Body of pancreas (tissue), 4 donors: ENCODE results near the gene GCC2. TPM values are rescaled to one million over a fixed set of nuclear protein-coding genes. Genes with fewer than 3 reads are reported as not detected.

ENCODE experiments used
- ATAC-seq: fragments of 150-250 bp; one replicate; pipeline ENCODE4 v1.9.1; 2016
- DNase-seq, 4 donors: peaks; one replicate each; pipeline ENCODE4 v3.0.0-alpha.2; 2019
- H3K27ac ChIP-seq, 4 donors: fragments of 200-600 bp; sonication (generic); 1 replicate in 3 of 4; 2 replicates in 1 of 4; pipeline versions ENCODE4 v1.5.1 to v1.6.1; 2016 to 2019; ENCODE audit warnings: mild to moderate bottlenecking in 1 of 4, mixed read lengths in 1 of 4, moderate library complexity in 1 of 4
- H3K27me3 ChIP-seq, 2 donors: fragments of 200-600 bp; sonication (generic); one replicate each; pipeline ENCODE4 v1.6.0; 2016; ENCODE audit warnings: mild to moderate bottlenecking in 1 of 2
- H3K36me3 ChIP-seq, 2 donors: fragments of 200-600 bp; sonication (generic); replicated peaks in 1 of 2; 2 replicates each; pipeline ENCODE4 v1.5.1; 2016; ENCODE audit warnings: low read depth in 2 of 2; ENCODE audit not compliant: insufficient read depth in 1 of 2
- H3K4me1 ChIP-seq: fragments of 200-600 bp; sonication (generic); one replicate; pipeline ENCODE4 v1.6.0; 2016
- H3K4me3 ChIP-seq, 2 donors: fragments of 200-600 bp; sonication (generic); 1 replicate in 1 of 2; 2 replicates in 1 of 2; pipeline ENCODE4 v1.5.1; 2016 to 2019
- H3K9me3 ChIP-seq, 3 donors: fragments of 200-600 bp; sonication (generic); 1 replicate in 2 of 3; 2 replicates in 1 of 3; pipeline ENCODE4 v1.5.1; 2016
- CTCF ChIP-seq, 7 experiments: fragments of 450-650 bp in 4 of 7; fragments of 200-600 bp in 3 of 7; sonication (generic) in 3 of 7; IDR thresholded peaks; one replicate each; pipeline ENCODE4 v1.5.1; 2016 to 2019; ENCODE audit warnings: antibody characterized with exemption in 7 of 7
- POLR2A ChIP-seq, 3 donors: fragments of 450-650 bp; IDR thresholded peaks; one replicate each; pipeline ENCODE4 v1.6.1; 2016; ENCODE audit warnings: antibody characterized with exemption in 3 of 3, mild to moderate bottlenecking in 2 of 3
- WGBS, 2 donors: methylation state at CpG; one replicate each; pipeline ENCODE4 v1.1.5; 2017; 5-methylcytosine and 5-hydroxymethylcytosine counted together
- intact Hi-C: fragments of 100-400 bp; cut with DNase I; formaldehyde crosslinking; loops from one replicate; pipeline ENCODE4 v1.15.1; 2023
- total RNA-seq, 2 donors: library from RNA; depleted of rRNA; stranded (reverse); fragments of >200 nt; gene quantifications; one replicate each; pipeline ENCODE4 v1.1.0, GENCODE V29; 2016

Gene GCC2
- total RNA-seq, 2 donors from 2014 or later = 29.6 to 75.5 TPM

GRCh38 chr2:108542071-108542470, 93.1 kb downstream of the GCC2 start:
- Histone ChIP-seq H3K4me1 (no peaks in the 10 kb centered on the region), H3K4me3 (no peak overlapping the region), H3K27me3 (no peaks in the 10 kb centered on the region), H3K36me3 (no peaks in the 10 kb centered on the region), H3K27ac (no peak overlapping the region), H3K9me3 (no peaks in the 10 kb centered on the region)
- TF ChIP-seq CTCF (IDR thresholded peaks at IDR 0.05) = no peak
- no peak for TF ChIP-seq POLR2A (IDR thresholded peaks at IDR 0.05)
- 53 to 60% methylated on average over 4 of the region's 4 CpGs for WGBS, 2 donors
- no peak for DNase-seq
- intact Hi-C loops = no loop called here
- ATAC-seq = no peak

GRCh38 chr2:108547606-108548005, 98.6 kb downstream of the GCC2 start:
- no peaks in the 10 kb centered on the region for H3K36me3 ChIP-seq

GRCh38 chr2:108548208-108549003, 99.4 kb downstream of the GCC2 start:
- Histone ChIP-seq H3K36me3 (no peaks in the 10 kb centered on the region), H3K9me3 (no peaks in the 10 kb centered on the region), H3K27me3 (no peaks in the 10 kb centered on the region), H3K4me1 (peaks cover 13% of the 10 kb centered on the region), H3K27ac (no peak overlapping the region), H3K4me3 (no peak overlapping the region)
- DNase-seq = no peak
- 66 to 67% methylated on average over 9 of the region's 9 CpGs for WGBS, 2 donors
- intact Hi-C loops = no loop called here
- TF ChIP-seq CTCF (IDR thresholded peaks at IDR 0.05) = no peak
- no peak for TF ChIP-seq POLR2A (IDR thresholded peaks at IDR 0.05)
- no peak for ATAC-seq

More at GRCh38 chr2:108547606-108548005, 98.6 kb downstream of the GCC2 start:
- 65 to 71% methylated on average over 5 of the region's 5 CpGs for WGBS, 2 donors
- ATAC-seq (no peak), DNase-seq (no peak)
- TF ChIP-seq POLR2A (IDR thresholded peaks at IDR 0.05) (no peak), CTCF (IDR thresholded peaks at IDR 0.05) (no peak)
- intact Hi-C loops = no loop called here
- no peaks in the 10 kb centered on the region for H3K27me3 ChIP-seq
- no peak overlapping the region for H3K4me3 ChIP-seq
- peaks cover 6% of the 10 kb centered on the region for H3K4me1 ChIP-seq
- no peak overlapping the region for H3K27ac ChIP-seq
- H3K9me3 ChIP-seq = no peaks in the 10 kb centered on the region

GRCh38 chr2:108552566-108552965, 103.6 kb downstream of the GCC2 start:
- WGBS, 2 donors = 51% methylated on average over 2 of the region's 2 CpGs
- H3K36me3 ChIP-seq = no peaks in the 10 kb centered on the region
- ATAC-seq = peak; percentile 14
- peaks cover 33% of the 10 kb centered on the region for H3K4me1 ChIP-seq
- TF ChIP-seq POLR2A (IDR thresholded peaks at IDR 0.05) = no peak
- TF ChIP-seq CTCF (IDR thresholded peaks at IDR 0.05) = no peak
- H3K27ac ChIP-seq = no peak overlapping the region
- no peaks in the 10 kb centered on the region for H3K9me3 ChIP-seq
- no peak for DNase-seq
- H3K4me3 ChIP-seq = no peak overlapping the region
- no peaks in the 10 kb centered on the region for H3K27me3 ChIP-seq
- intact Hi-C loops = no loop called here
